GM18870 (cell line): ENCODE data around the gene USH2A.

ENCODE experiments used
- ATAC-seq: cut with Tn5 transposase; IDR thresholded peaks from one replicate; pipeline ENCODE4 v1.9.1; 2021; ENCODE audit warnings: moderate library complexity; ENCODE audit not compliant: unreplicated experiment

USH2A gene

DNA sequence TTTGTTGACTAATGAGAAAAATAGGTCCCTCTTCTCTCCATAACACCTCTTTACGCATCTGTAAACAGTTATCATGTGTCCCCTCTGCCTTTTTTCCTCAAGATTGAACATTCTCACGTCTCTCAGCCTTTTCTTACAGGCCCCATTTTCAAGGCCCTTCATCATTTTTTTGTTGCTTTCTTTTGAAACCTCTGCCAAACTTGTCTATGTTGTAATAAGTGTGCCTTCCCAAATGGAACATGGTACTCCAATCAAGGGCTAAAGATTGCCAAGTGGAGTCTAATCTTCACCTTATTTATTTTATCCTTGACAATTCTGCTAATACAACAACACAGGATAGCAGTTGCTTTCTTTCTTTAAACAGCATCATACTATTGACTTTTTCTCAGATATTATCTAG is 280.3 kb downstream of the USH2A start:
- ATAC-seq: no peak

DNA sequence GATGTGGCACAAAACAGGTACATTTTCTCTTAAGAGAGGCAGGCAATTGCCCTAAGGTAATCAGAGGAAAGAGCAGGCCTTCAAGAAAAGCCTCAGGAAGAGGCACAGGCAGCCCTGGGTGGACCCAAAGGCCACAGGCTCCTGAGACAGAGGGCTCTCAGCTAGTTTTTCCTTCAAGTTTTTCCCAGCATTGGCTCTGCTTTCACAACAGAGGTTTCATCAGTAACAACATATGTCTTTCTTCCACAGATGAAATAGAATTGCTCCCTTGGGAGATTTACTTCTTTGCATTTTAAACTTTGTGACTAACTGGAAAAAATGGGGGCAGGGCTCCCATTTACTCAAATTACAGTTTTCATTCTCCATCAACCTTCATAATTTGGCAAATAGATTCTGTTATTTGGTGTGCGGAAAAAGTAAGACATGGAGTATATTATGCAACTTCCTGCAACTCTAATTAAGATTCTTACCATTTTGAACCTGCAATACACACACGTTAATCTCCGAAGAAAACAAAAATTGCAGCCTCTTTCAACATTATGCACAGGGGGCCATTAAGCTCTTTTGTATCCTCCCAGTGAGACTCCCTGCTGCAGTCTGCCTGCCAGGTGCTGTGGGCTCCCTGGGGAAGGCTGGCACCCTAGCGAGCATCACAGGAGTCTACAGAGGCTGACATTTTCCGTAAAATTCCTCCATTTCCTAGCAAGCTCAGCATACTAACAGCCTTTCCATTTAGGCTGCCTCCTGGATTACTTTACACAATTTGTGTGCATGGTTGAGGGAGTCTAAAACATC is 282.3 kb downstream of the USH2A start:
- ATAC-seq: no peak

DNA sequence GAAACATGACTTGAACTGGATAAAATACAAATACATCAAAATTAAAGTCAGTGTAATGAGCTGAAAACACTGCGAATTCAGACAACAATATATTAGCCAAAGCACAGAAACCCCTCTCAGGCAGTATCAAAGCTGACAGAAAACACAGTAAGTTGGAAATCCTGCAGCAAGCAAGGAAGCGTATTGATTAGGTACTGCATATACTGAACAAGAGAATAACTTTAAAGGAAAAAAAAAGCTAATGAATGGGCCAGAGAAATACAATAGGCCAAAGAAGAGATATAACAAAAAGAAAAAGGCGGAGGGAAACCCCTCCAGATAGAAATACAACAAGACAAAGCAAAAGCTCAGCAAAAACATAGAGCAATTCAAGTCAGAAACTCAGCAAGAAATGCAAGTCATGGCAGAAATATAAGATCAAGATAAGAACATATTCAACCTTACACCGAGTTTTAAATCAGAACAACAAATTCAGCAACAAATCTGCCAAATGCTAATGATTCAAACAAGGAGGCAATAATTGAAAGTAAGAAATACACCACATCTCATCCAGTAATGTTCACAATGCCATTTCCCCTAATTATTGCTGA is 299.0 kb downstream of the USH2A start:
- ATAC-seq: no peak

DNA sequence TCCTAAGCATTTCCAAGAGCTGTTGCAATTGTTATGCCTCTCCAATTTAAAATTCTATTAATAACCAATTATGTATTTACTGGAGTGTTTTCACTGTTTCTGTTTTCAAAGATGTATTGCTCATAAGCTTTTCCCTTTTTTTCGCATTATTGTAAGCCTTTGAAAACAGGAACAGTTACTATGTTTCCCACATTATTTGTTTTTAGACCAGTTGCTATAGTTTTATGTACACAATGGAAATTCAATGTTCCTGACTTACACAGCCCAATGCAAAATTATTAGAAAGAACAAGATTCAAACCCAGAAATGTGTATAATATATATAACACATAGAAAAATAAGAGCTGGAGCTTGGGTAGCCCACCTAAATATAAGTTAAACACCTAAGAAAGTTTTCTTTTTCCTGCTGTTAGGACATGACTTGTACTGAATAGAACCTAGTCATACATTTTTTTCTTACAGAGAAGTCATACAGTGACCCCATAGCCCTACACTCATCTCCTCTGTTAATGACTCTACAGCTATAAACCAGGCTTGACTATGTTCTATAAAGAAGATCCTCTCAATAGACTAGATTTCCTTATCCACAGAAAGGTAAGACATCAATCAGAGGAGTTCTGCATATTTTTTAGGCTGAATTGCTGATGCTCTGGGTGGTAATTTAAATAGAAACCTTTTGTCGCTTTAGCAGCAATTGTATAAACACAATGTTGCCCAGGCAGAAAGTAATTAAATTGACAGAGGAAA is 299.6 kb downstream of the USH2A start:
- ATAC-seq: no peak

DNA sequence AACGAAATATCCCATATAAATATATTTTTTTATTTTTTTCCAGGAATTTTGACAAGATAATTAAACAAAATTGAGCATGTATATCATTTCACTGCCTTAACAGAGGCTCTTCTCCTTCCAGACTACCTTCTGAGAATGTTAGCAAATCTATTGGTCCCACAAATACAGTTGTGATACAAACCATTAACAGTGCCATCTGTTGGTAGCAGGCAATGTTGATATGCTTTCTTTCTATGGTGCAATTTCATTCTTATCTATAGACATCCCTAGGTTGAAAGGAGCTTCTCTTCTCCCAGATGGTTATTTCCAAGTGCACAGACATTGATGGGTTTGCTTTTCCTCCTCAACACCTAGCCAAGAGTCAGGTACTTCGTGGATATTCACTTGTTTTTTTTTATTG is 303.6 kb downstream of the USH2A start:
- ATAC-seq: peak; percentile 78

DNA sequence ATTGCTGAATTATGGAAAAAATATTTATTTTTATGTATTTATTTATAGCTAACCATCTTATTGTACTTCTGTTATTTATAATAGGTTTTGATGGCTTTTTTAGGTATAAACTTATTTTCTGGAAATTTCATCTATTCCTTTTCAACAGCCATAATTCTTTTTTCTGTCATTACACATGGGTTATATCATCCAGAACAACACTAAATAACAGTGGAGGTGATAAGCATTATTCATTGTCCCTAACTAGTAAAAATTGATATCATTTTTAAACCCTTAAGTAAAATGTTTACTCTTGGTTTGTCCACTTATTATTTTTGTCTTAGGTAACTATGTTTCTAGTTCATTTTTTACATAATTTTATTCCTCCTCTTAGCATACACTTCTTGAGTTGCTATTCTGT is 309.1 kb downstream of the USH2A start:
- no peak for ATAC-seq

DNA sequence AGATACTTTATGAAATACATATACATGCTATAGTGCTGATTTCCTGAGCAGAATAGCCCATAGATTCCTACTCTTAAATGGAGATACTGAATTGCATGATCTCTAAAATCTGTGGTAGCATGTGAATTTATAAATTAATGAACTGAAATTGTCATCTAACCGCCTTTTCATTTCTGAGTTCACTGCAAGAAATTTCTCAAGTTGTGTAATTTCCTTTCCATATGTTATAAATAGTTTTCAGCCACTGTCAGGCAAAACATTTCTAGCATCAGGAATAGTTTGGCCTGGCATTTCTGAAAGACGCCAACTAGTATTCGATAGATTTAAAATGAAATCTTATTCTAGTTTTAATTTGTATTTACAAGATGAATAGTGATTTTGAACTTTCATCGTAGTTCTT is 310.1 kb downstream of the USH2A start:
- no peak for ATAC-seq

DNA sequence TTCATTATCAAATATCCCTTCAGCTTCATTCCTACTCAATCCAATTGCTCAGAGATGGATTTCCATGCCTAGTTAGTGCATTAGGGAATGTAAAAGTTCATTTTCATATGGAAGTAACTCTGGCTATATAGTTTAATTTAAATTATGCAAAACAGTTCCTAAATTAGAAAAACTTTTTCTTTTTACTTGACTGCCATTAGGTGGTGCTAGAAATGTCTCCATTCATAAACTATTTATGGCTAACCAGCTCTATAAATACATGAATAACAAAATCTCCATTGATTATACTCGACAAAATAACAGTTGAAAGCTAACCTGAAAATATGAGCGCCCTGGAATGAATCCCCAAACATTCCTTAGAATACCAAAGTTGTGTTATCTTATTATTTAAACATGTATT is 311.4 kb downstream of the USH2A start:
- ATAC-seq: no peak

DNA sequence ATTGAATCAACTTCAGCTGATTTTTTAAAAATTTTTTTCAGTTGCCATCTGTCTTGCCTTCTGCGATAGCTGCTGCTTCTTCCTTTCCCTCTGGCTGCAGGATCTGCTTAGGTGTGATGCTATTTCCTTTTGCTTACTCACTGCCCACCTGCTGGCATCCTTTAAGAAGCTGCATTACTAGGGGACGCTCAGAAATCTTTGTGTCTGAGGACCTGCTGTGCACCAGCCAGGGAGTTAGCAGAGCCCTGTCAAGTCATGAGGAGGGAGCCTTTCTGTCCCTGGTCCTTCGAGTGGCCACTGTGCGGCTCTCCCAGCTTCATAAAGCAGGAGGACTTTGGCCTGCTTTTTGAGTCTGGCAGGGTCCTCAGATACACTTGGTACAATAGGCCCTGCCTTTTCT is 327.8 kb downstream of the USH2A start:
- no peak for ATAC-seq

DNA sequence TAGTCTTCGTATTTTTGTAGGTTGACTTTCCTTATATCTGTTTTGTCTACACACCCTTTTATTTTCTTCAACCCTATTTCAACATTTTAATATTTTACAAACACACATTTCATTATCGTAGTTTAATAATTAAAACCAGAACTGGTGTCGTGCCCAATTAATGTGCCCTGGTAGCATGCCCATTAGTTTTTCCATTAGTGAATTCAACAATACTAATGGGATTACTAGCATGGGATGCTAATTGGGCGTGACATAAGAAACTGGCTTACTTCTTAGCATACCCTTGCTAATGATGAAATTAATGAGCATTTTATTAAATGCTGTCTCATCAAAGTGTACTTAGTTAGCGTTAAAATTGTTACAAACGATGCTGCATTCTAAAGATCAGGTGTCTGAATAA is 332.7 kb downstream of the USH2A start:
- ATAC-seq: no peak

DNA sequence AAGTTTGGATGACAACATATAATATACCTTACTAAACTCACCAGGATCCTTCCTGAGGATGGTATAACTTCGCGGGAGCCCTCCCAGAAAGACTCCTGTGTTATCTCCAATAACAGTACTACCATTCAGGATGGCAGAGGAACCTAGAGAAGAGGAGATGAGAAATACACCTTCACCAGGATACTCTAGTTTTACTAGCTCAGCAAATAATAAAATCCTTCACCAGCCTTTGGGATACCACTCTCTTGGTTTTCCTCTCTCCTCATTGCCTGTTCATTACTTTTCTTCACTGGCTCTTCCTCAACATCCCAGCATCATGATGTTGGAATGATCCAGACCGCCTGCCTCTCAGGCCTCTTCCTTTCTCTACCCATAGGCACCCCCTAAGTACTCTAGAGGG is 336.6 kb downstream of the USH2A start:
- no peak for ATAC-seq

DNA sequence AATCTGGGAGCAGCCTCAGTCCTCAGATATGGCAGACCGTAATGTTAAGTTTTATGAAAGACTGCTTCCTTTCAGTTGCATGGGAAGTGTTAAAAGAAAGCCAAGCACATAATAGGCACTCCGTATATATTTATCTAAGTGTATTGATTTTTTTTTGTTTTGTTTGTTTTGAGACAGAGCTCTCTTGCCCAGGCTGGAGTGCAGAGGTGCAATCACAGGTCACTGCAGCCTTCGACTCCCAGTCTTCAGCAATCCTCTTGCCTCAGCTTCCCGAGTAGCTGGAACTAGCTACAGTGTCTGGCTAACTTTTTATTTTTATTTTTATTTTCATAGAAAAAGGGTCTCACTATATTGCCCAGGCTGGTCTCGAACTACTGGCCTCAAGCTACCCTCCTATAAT is 341.8 kb downstream of the USH2A start:
- ATAC-seq: no peak

DNA sequence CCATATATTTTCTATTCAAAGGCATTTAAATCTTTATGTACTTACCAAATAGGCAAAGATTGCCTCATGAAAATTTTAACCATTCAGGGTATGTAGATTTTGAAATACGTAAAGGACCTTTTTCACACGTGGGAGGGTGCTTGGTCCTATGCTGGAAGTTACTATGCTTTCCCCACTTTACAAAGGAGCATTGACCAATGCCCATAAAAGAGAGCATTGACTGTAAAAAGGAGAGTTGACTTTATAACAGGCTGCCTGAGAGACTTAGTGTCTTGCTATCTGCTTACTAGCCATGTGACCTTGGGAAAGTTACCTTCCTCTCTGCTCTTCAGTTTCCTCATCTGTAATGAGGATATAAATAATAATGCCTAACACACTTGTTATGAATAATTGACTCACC is 346.5 kb downstream of the USH2A start:
- no peak for ATAC-seq

DNA sequence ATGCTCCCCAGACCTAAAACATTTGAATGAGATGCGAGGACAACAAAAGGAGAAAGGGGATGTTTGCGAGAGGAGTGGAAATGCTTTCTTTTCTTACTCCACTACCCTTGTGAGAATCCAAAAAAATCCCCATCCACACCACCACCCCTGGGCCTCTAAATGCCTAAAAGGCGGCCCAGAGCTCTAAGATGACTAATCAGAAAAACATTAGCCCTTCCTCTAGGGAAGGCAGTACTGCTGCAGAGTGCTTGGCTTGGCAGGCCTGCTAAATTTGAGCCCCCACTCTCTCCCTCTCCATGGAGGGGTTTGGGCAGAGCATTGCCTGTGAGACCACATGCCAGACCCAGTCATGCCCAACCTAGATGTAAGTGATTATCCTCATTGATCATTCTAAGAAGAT is 347.9 kb downstream of the USH2A start:
- ATAC-seq: peak; percentile 46

DNA sequence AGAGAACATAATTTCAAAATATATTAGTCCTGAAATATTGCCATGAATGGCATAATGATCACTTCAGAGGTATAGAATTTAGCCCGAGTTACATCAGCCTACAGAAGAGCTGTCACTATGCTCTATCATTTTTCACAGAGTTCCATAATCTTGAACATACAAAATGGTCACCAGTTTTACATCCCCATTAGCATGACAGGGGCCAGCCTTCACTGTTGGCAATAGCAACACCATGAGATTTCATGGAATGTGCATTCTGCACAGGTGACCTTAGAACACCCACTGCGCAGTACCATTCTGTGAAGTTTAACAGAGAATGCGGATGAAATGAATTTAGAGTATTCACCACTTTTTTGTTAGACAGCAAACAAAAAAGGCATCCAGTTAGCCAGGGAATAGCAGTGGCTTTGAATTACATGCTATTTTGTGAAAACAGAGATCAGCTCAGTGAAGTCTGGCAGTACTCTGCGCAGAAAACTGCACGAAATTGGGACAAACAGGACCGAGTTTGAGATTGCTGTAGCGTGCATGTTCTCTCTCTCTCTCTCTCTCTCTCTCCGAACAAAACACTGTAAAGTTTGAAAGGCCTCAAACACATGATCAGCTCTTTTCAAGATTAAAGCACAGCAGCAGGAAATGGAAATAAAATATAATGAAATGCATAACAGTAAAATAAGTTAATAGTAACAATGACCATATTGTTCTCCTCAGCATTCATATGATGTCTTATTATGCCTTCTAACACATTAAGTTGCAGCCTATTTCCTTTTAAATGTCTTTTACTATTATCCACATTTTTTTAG is 349.3 kb downstream of the USH2A start:
- ATAC-seq: no peak

DNA sequence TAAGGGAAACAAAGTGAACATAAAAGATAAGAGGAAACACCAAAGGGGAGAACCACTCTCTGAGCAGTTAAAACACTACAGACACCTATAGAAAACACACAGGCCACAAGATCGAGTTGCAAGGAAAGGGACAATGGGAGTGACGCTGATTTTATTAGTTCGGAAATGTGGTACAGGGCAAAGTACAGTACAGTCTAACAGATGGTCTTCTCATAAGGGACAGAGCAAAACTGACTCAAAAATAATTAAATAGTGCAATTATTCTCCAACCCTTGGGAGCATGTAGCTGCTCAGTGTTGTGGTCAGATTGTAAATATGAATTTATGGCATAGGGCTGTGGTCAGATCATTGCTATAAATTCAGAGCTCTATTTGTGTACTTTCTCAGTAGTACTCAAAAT is 352.0 kb downstream of the USH2A start:
- no peak for ATAC-seq

DNA sequence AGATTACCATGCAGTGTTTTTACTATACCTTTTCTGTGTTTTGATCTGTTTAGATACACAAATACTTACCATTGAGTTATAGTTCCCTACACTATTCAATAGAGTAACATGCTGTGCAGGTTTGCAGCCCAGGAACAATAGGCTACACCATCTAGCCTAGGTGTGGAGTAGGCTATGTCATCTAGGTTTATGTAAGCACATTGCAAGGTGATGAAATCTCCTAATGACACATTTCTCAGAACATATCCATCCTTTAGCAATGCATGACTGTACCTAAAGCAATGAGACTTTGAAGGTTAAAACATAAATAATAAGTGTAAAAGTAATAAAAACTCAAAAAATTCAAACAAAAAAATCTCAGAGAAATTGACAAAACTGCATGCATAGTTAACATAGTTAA is 358.6 kb downstream of the USH2A start:
- no peak for ATAC-seq

DNA sequence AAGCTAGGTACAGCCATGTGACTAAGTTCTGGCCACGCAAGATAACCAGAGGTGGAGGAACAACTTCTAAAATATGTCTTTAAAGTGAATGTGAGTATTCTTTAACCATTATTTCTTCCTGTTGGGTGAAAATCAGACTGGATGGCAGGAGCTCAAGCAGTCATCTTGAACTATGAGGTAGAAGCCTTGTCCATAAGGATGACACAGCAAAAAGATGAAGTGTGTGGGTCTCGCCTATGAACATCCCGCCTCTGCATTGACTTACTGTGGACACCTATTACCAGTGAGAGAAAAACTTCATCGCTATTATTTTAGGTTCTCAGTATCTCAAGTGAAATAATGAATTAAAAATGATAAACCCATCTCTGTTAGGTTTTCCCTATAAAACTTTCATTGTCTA is 365.3 kb downstream of the USH2A start:
- no peak for ATAC-seq

DNA sequence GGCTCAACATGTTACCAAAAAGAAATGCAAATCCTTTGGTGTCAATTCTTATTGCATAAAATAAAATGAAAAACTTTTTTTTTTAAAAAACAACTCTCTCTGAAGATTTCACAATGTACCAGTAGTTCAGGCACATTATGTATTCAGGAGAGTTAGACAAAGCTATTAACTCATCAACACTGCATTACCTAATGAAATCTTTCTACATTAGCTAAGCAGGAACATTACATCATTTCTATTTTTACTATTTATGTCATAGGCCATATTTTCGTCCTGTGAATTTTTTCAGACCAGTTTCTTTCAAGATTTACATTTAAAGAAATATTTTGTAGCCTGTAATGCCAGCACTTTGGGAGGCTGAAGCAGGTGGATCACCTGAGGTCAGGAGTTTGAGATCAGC is 366.2 kb downstream of the USH2A start:
- no peak for ATAC-seq

DNA sequence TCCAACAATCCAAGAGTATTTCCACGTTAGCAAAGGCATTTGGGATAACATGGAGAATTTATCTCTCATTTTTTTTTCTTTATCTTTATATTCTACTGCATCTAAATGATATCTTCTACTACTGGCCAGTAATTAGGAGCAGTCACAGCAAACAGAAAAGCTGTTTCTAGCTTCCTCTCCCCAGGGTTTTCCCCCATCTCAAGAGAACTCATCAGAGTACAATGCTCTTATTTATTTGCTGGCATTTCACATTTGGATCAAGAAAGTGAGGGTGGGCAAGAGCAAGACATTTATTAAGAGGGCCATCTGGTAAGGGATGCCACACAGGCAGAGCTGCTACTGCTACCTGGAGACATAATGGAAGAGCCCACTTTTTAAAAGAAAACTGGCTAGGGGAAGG is 368.2 kb downstream of the USH2A start:
- ATAC-seq: no peak

DNA sequence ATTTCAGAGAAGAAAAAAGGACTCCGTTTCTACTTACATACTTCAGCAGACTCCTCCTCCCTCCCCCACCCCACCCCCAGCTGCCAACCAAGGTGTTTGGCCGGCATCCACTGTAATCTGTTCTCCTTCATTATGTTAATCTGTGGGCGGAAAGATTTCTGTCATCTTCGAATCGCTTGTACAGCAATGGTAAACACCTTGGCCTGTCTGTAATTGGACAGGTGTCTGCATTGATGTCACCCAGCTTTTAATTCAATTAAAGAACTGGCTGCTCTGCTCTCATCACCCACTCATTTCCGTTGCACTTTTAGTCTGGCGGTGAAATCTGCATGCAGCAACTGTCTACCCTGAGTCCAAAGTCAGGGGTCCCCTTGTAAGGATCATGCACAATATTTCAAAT is 368.6 kb downstream of the USH2A start:
- no peak for ATAC-seq
